SK-N-SH treated with all-trans-retinoic acid at 6 μM for 48 hours (cell line): ENCODE data around the gene SLC30A1.

Experiments
- ATAC-seq: fragments of 200-7000 bp; cut with Tn5 transposase; 3 replicates; pipeline ENCODE4 v1.9.1; 2020; ENCODE audit warnings: mild to moderate bottlenecking, moderate library complexity
- ARNTL ChIP-seq: fragments of 450-650 bp; formaldehyde crosslinking; IDR thresholded peaks from 2 replicates; pipeline ENCODE4 v1.5.0; 2020; ENCODE audit warnings: low read depth, mild to moderate bottlenecking, moderate library complexity, borderline replicate concordance
- CSDC2 ChIP-seq: fragments of 250-450 bp; sonication (Bioruptor Pico); IDR thresholded peaks from 2 replicates; pipeline ENCODE4 v1.5.0; 2020; ENCODE audit warnings: mild to moderate bottlenecking, moderate library complexity
- ESRRG ChIP-seq: fragments of 250-450 bp; sonication (Bioruptor Pico); IDR thresholded peaks from 2 replicates; pipeline ENCODE4 v1.6.1; 2021; ENCODE audit warnings: mild to moderate bottlenecking
- GLIS3 ChIP-seq: fragments of 250-450 bp; sonication (Bioruptor Pico); IDR thresholded peaks from 2 replicates; pipeline ENCODE4 v1.5.0; 2020; ENCODE audit warnings: mild to moderate bottlenecking, moderate library complexity
- ISL1 ChIP-seq: fragments of 250-450 bp; sonication (Bioruptor Pico); IDR thresholded peaks from 2 replicates; pipeline ENCODE4 v2.1.2; 2022; ENCODE audit warnings: mild to moderate bottlenecking, moderate library complexity
- OSR1 ChIP-seq: fragments of 250-450 bp; sonication (Bioruptor Pico); IDR thresholded peaks from 2 replicates; pipeline ENCODE4 v1.8.0; 2022; ENCODE audit warnings: moderate library complexity, mild to moderate bottlenecking, inconsistent platforms
- RARB ChIP-seq: fragments of 250-450 bp; sonication (Bioruptor Pico); IDR thresholded peaks from 2 replicates; pipeline ENCODE4 v1.8.0; 2021; ENCODE audit warnings: mild to moderate bottlenecking, moderate library complexity
- SNAI2 ChIP-seq: fragments of 250-450 bp; sonication (Bioruptor Pico); IDR thresholded peaks from 2 replicates; pipeline ENCODE4 v1.5.0; 2020; ENCODE audit warnings: mild to moderate bottlenecking, moderate library complexity
- TCF4 ChIP-seq: fragments of 250-450 bp; sonication (Bioruptor Pico); IDR thresholded peaks from 2 replicates; pipeline ENCODE4 v1.8.0; 2021; ENCODE audit warnings: mild to moderate bottlenecking, moderate library complexity, borderline replicate concordance
- TOX ChIP-seq: fragments of 250-450 bp; sonication (Bioruptor Pico); IDR thresholded peaks from 2 replicates; pipeline ENCODE4 v1.8.0; 2021; ENCODE audit warnings: mild to moderate bottlenecking, moderate library complexity, borderline replicate concordance
- ZC3H10 ChIP-seq: fragments of 250-450 bp; sonication (Bioruptor Pico); IDR thresholded peaks from 2 replicates; pipeline ENCODE4 v1.5.1; 2021; ENCODE audit warnings: mild to moderate bottlenecking, moderate library complexity
- ZFP3 ChIP-seq: fragments of 250-450 bp; sonication (Bioruptor Pico); IDR thresholded peaks from 2 replicates; pipeline ENCODE4 v1.5.0; 2020; ENCODE audit warnings: mild to moderate bottlenecking, moderate library complexity
- ZNF565 ChIP-seq: fragments of 450-650 bp; formaldehyde crosslinking; conservative IDR thresholded peaks from 2 replicates; pipeline ENCODE4 v1.5.0; 2020; ENCODE audit warnings: low read depth, mild to moderate bottlenecking, moderate library complexity
- ZNF70 ChIP-seq: fragments of 450-650 bp; formaldehyde crosslinking; IDR thresholded peaks from 2 replicates; pipeline ENCODE4 v1.5.0; 2020; ENCODE audit warnings: mild to moderate bottlenecking, moderate library complexity
- ZNF8 ChIP-seq: fragments of 450-650 bp; formaldehyde crosslinking; IDR thresholded peaks from 2 replicates; pipeline ENCODE4 v1.5.0; 2020; ENCODE audit warnings: mild to moderate bottlenecking, moderate library complexity
- TF ChIP-seq, protein P1 (sequence below): fragments of 250-450 bp; sonication (Bioruptor Pico); IDR thresholded peaks from 2 replicates; pipeline ENCODE4 v1.8.0; 2021; ENCODE audit warnings: low read depth, mild to moderate bottlenecking, moderate library complexity, borderline replicate concordance
- TF ChIP-seq, protein P2 (sequence below): fragments of 250-450 bp; sonication (Bioruptor Pico); IDR thresholded peaks from 2 replicates; pipeline ENCODE4 v1.5.1; 2021; ENCODE audit warnings: mild to moderate bottlenecking, moderate library complexity
- TF ChIP-seq, protein P3 (sequence below): fragments of 250-450 bp; sonication (Bioruptor Pico); IDR thresholded peaks from 2 replicates; pipeline ENCODE4 v1.5.1; 2020; ENCODE audit warnings: low read depth, mild to moderate bottlenecking, moderate library complexity
- TF ChIP-seq, protein P4 (sequence below): fragments of 250-450 bp; sonication (Bioruptor Pico); IDR thresholded peaks from 2 replicates; pipeline ENCODE4 v1.8.0; 2020; ENCODE audit warnings: mild to moderate bottlenecking, moderate library complexity, borderline replicate concordance
- TF ChIP-seq, protein P5 (sequence below): fragments of 250-450 bp; sonication (Bioruptor Pico); IDR thresholded peaks from 2 replicates; pipeline ENCODE4 v1.5.0; 2020; ENCODE audit warnings: mild to moderate bottlenecking, moderate library complexity

SLC30A1 gene

DNA sequence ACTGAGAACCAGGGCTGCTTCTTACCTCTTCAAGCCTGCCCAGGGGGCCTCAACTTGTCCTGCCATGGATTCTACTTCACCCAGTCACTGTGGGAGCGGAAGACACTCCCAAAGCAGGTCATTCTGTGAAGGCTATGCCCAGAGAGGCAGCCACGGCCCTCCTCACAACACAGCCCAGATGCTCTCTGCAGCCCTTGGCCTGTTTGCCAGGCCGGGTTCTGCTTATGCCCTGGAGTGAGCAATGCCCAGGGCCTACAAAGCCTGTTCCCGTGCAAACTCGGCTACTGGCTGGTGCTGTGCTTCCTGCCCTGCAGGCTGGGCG, 33.8 kb upstream of the SLC30A1 start:
- peak; percentile 4 for ATAC-seq
- TF ChIP-seq ZNF70 (CRISPR knock-in tag) (no peak), GLIS3 (CRISPR knock-in tag) (no peak), RARB (no peak)

DNA sequence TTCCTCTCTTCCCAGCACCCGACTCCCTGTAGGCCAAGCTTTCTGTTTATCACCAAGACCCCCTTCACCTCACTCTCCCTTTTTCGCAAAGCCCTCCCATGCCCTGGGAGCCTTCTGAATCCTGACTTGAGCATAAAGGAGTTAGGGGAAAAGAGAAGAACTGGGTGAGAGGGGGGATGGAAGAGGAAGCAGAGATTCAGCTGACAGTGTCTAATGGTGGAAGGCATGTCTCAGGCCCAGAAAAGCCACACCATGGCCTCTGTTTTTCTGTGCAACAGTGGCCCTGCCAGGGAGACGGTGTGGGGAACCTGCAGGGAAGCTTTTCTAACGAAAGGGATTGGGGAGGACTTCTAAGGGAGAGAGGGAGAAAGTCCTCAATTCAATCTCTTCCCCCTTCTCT, 32.9 kb upstream of the SLC30A1 start:
- TF ChIP-seq TOX: no peak
- TF ChIP-seq ARNTL (CRISPR knock-in tag): no peak
- no peak for TF ChIP-seq ZNF70 (CRISPR knock-in tag)
- no peak for TF ChIP-seq GLIS3 (CRISPR knock-in tag)
- TF ChIP-seq ZNF565 (CRISPR knock-in tag): no peak
- TF ChIP-seq, protein P1, sequence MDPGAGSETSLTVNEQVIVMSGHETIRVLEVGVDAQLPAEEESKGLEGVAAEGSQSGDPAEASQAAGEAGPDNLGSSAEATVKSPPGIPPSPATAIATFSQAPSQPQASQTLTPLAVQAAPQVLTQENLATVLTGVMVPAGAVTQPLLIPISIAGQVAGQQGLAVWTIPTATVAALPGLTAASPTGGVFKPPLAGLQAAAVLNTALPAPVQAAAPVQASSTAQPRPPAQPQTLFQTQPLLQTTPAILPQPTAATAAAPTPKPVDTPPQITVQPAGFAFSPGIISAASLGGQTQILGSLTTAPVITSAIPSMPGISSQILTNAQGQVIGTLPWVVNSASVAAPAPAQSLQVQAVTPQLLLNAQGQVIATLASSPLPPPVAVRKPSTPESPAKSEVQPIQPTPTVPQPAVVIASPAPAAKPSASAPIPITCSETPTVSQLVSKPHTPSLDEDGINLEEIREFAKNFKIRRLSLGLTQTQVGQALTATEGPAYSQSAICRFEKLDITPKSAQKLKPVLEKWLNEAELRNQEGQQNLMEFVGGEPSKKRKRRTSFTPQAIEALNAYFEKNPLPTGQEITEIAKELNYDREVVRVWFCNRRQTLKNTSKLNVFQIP: no peak
- no peak for TF ChIP-seq CSDC2 (CRISPR knock-in tag)

DNA sequence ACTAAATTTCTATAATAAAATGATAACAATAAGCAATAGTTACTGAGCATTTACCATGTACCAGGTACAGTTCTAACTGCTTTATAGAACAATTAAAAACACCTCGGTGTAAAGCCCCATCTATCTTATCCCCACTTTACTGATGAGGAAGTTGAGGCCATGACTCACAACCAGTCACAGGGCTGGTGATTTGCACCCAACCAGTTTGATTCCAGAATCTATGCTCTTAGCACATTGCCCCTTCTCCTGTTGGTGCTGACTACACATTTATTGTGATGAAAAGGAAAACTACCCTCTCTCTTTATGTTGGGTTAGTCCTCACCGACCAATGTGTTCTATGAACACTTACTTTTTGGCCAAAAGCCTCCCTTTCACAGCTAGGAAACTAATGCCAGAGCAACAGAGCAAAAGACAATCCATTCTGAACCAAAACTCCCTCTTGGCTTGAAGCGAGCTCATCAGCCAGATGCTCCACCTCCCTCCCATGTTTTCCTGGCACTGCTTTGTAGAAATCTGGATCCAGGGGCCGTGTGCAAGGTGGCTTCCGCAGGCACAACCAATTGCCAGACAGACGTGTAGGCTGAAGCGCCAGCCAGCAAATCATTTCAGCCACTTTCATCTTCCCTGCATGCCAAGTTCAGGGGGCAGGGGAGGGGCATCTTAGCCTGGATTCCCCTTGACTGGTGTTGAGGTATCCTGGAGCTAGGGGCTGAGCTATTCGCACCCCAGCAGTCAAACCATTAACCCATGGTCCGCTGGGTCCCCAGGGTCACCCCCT, 32.0 kb upstream of the SLC30A1 start:
- TF ChIP-seq GLIS3 (CRISPR knock-in tag): no peak
- TF ChIP-seq ESRRG: no peak
- peak; percentile 31 for ATAC-seq

More for the DNA sequence above, 32.9 kb upstream of the SLC30A1 start:
- no peak for ATAC-seq

DNA sequence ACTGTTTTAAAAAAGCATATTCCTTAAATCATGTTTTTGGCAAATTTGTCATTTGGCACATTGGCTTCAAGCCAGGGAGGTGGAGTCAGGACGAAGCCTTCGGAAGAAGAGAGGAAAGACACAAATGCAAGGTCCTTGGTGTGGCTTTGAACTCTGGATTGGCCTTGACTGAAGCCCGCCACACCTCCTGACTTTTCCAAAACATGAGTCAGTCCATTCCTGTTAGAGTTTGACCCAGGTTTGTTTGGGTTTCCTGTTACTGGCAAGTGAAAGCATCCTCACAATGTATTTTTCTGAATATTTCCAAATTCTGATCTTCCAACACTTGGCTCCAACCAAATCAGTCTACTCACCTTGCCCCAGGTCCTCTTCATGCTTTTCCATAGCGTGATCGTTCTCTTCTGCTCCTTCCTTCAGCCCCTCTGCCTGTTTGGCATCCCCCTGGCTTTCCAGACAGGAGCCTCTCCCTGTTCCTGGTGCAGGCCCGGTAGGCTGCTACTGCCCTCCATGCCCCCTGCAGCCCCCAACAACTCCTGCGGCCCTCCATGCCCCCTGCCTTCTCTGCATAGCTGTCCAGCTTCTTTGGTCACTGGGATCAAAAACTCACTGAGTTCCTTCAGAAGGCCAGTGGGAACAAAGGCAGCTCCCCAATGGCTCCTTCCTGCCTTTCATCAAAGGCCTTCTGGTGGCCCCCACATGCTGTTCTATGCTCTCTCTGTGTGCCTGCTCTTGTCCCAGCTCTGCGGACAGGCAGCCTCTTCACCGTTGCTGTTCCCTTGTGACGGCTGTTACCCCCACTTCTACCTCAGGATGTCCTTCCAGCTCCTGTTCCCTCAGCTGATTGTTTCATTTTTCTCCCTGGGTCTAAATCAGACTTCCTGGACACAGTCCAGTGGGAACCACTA, 30.4 kb upstream of the SLC30A1 start:
- TF ChIP-seq ZFP3 (CRISPR knock-in tag) (no peak), ZC3H10 (no peak), ZNF565 (CRISPR knock-in tag) (no peak), ARNTL (CRISPR knock-in tag) (no peak), CSDC2 (CRISPR knock-in tag) (no peak), ESRRG (no peak), OSR1 (CRISPR knock-in tag) (no peak), GLIS3 (CRISPR knock-in tag) (no peak), RARB (no peak), ISL1 (CRISPR knock-in tag) (no peak), ZNF8 (CRISPR knock-in tag) (no peak), SNAI2 (CRISPR knock-in tag) (no peak), TCF4 (CRISPR knock-in tag) (no peak)
- TF ChIP-seq, protein P2, sequence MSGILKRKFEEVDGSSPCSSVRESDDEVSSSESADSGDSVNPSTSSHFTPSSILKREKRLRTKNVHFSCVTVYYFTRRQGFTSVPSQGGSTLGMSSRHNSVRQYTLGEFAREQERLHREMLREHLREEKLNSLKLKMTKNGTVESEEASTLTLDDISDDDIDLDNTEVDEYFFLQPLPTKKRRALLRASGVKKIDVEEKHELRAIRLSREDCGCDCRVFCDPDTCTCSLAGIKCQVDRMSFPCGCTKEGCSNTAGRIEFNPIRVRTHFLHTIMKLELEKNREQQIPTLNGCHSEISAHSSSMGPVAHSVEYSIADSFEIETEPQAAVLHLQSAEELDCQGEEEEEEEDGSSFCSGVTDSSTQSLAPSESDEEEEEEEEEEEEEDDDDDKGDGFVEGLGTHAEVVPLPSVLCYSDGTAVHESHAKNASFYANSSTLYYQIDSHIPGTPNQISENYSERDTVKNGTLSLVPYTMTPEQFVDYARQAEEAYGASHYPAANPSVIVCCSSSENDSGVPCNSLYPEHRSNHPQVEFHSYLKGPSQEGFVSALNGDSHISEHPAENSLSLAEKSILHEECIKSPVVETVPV (CRISPR knock-in tag): no peak
- TF ChIP-seq, protein P3, sequence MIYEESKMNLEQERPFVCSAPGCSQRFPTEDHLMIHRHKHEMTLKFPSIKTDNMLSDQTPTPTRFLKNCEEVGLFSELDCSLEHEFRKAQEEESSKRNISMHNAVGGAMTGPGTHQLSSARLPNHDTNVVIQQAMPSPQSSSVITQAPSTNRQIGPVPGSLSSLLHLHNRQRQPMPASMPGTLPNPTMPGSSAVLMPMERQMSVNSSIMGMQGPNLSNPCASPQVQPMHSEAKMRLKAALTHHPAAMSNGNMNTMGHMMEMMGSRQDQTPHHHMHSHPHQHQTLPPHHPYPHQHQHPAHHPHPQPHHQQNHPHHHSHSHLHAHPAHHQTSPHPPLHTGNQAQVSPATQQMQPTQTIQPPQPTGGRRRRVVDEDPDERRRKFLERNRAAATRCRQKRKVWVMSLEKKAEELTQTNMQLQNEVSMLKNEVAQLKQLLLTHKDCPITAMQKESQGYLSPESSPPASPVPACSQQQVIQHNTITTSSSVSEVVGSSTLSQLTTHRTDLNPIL (CRISPR knock-in tag): no peak
- TF ChIP-seq, protein P4, sequence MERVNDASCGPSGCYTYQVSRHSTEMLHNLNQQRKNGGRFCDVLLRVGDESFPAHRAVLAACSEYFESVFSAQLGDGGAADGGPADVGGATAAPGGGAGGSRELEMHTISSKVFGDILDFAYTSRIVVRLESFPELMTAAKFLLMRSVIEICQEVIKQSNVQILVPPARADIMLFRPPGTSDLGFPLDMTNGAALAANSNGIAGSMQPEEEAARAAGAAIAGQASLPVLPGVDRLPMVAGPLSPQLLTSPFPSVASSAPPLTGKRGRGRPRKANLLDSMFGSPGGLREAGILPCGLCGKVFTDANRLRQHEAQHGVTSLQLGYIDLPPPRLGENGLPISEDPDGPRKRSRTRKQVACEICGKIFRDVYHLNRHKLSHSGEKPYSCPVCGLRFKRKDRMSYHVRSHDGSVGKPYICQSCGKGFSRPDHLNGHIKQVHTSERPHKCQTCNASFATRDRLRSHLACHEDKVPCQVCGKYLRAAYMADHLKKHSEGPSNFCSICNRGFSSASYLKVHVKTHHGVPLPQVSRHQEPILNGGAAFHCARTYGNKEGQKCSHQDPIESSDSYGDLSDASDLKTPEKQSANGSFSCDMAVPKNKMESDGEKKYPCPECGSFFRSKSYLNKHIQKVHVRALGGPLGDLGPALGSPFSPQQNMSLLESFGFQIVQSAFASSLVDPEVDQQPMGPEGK (CRISPR knock-in tag): no peak
- TF ChIP-seq, protein P5, sequence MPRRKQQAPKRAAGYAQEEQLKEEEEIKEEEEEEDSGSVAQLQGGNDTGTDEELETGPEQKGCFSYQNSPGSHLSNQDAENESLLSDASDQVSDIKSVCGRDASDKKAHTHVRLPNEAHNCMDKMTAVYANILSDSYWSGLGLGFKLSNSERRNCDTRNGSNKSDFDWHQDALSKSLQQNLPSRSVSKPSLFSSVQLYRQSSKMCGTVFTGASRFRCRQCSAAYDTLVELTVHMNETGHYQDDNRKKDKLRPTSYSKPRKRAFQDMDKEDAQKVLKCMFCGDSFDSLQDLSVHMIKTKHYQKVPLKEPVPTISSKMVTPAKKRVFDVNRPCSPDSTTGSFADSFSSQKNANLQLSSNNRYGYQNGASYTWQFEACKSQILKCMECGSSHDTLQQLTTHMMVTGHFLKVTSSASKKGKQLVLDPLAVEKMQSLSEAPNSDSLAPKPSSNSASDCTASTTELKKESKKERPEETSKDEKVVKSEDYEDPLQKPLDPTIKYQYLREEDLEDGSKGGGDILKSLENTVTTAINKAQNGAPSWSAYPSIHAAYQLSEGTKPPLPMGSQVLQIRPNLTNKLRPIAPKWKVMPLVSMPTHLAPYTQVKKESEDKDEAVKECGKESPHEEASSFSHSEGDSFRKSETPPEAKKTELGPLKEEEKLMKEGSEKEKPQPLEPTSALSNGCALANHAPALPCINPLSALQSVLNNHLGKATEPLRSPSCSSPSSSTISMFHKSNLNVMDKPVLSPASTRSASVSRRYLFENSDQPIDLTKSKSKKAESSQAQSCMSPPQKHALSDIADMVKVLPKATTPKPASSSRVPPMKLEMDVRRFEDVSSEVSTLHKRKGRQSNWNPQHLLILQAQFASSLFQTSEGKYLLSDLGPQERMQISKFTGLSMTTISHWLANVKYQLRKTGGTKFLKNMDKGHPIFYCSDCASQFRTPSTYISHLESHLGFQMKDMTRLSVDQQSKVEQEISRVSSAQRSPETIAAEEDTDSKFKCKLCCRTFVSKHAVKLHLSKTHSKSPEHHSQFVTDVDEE (CRISPR knock-in tag): no peak
- TF ChIP-seq, protein P1: no peak
- ATAC-seq: no peak
